Ishikawa (cell line): ENCODE results near the gene CES3.
"Not testable (repeated sequence)": the region's sequence is repeated elsewhere in the genome, so short reads cannot be mapped to it uniquely, and the experiment has no call there.

ENCODE experiments used
- CEBPB ChIP-seq: IDR thresholded peaks from 2 replicates; pipeline ENCODE4 v1.6.1; 2012
- TAF1 ChIP-seq: IDR thresholded peaks from 2 replicates; pipeline ENCODE4 v1.6.1; 2012; ENCODE audit warnings: low read depth, mild to moderate bottlenecking
- TEAD4 ChIP-seq: IDR thresholded peaks from 2 replicates; pipeline ENCODE4 v1.6.1; 2012
- YY1 ChIP-seq: IDR thresholded peaks from 2 replicates; pipeline ENCODE4 v1.6.1; 2012; ENCODE audit warnings: low read depth
- TF ChIP-seq, protein P1 (sequence below): IDR thresholded peaks from 2 replicates; pipeline ENCODE4 v1.6.1; 2012; ENCODE audit warnings: low read depth, mild to moderate bottlenecking
- TF ChIP-seq, protein P2 (sequence below): IDR thresholded peaks from 2 replicates; pipeline ENCODE4 v1.6.1; 2012

DNA sequence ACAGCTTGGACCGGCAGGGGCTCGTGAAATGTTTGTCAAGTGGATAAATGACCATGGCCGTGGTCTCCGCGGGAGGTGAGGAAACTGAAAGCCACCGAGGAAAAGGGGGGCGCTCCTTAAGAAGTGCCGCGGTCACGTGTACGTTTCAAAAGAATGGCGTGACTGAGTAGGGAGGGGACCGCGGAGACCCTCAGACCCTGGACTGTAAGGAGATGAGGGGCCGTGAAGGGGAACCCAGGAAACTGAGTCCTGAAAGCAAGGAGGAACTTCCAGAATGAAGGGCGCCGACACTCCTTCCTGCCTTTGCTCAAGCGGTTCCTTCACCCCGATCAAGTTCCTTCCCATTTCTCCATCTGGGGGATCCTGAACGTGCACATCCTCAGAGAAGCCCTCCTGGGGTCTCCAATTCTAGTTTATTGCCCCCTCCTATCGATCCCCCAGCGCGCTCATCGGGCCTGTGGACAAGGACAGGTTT lies 26.2 kb upstream of the CES3 start:
- TF ChIP-seq, protein P1, sequence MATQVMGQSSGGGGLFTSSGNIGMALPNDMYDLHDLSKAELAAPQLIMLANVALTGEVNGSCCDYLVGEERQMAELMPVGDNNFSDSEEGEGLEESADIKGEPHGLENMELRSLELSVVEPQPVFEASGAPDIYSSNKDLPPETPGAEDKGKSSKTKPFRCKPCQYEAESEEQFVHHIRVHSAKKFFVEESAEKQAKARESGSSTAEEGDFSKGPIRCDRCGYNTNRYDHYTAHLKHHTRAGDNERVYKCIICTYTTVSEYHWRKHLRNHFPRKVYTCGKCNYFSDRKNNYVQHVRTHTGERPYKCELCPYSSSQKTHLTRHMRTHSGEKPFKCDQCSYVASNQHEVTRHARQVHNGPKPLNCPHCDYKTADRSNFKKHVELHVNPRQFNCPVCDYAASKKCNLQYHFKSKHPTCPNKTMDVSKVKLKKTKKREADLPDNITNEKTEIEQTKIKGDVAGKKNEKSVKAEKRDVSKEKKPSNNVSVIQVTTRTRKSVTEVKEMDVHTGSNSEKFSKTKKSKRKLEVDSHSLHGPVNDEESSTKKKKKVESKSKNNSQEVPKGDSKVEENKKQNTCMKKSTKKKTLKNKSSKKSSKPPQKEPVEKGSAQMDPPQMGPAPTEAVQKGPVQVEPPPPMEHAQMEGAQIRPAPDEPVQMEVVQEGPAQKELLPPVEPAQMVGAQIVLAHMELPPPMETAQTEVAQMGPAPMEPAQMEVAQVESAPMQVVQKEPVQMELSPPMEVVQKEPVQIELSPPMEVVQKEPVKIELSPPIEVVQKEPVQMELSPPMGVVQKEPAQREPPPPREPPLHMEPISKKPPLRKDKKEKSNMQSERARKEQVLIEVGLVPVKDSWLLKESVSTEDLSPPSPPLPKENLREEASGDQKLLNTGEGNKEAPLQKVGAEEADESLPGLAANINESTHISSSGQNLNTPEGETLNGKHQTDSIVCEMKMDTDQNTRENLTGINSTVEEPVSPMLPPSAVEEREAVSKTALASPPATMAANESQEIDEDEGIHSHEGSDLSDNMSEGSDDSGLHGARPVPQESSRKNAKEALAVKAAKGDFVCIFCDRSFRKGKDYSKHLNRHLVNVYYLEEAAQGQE, result not testable (repeated sequence)
- TF ChIP-seq YY1, CEBPB, TAF1, TEAD4: not testable (repeated sequence)
- TF ChIP-seq, protein P2, sequence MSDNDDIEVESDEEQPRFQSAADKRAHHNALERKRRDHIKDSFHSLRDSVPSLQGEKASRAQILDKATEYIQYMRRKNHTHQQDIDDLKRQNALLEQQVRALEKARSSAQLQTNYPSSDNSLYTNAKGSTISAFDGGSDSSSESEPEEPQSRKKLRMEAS, result not testable (repeated sequence)
